SH-SY5Y (cell line): ENCODE results near the gene ZNRD2.

Experiments used
- GATA2 ChIP-seq: IDR thresholded peaks from 2 replicates; pipeline ENCODE4 v1.6.1; 2011; ENCODE audit warnings: mild to moderate bottlenecking, low read depth, low read length
- GATA3 ChIP-seq: IDR thresholded peaks from 2 replicates; pipeline ENCODE4 v1.6.1; 2011; ENCODE audit warnings: low read depth, mild to moderate bottlenecking, low read length, moderate library complexity

GRCh38 chr11:65553301-65554001 lies 16.8 kb upstream of the ZNRD2 start:
- no peak for TF ChIP-seq GATA3
- TF ChIP-seq GATA2 = no peak
